ENCODE results near the gene VGLL4.

DNA sequence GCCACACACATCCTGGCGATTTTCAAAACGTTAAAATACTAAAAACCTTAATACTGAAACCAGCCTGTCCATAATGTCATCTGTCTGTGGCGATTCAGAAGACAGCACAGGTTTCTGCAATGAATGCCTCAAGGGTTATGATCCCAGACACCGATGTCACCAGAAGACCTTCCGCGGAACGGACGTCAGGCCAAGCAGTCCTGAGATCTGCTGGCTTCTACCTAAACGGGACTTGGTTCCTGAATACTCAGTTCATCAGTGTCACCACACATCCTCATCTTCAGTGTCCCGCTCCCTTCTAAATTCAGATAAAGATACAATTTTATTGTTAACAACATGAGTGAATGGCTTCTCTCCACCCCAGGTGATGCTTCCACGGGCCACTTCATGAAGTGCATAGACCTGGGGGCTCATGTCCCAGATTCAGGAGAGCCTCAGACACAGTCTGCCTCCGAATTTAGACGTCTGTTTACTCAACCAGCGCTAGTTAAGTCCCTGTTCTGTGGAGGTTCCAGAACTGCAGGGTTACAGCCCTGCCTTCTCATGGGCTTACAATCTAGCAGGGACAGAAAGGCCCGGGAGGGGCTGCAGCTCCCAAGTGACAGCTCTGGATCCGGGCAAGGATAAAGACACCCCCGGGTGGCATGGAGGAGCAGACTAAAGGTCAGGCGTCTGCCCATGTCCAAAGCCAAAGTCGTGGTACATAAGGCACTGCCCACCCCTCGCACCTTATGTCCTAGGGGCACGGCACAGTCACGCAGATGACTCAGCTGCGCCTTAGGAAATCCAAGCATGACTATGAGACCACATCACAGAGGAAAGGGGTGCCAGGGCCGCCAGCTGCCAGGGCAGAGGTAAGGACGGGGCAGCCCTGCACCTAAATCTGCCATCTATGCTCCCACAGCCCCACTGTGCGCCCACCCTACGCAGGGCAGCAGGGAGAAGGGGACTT is 75.9 kb downstream of the VGLL4 start:
- TF ChIP-seq POLR2AphosphoS5 (IDR thresholded peaks at IDR 0.05) (no peak), POLR2A (IDR thresholded peaks at IDR 0.05) (no peak), EP300 (IDR thresholded peaks at IDR 0.05) (no peak)
- TF ChIP-seq, protein P1, sequence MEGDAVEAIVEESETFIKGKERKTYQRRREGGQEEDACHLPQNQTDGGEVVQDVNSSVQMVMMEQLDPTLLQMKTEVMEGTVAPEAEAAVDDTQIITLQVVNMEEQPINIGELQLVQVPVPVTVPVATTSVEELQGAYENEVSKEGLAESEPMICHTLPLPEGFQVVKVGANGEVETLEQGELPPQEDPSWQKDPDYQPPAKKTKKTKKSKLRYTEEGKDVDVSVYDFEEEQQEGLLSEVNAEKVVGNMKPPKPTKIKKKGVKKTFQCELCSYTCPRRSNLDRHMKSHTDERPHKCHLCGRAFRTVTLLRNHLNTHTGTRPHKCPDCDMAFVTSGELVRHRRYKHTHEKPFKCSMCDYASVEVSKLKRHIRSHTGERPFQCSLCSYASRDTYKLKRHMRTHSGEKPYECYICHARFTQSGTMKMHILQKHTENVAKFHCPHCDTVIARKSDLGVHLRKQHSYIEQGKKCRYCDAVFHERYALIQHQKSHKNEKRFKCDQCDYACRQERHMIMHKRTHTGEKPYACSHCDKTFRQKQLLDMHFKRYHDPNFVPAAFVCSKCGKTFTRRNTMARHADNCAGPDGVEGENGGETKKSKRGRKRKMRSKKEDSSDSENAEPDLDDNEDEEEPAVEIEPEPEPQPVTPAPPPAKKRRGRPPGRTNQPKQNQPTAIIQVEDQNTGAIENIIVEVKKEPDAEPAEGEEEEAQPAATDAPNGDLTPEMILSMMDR (IDR thresholded peaks at IDR 0.05) = no peak

All from gastroesophageal sphincter (tissue), 3 donors.